Central memory CD4-positive, alpha-beta T cell (primary cell): Measurements from ENCODE around the gene SVIL.
"Not testable (repeated sequence)": the region's sequence is repeated elsewhere in the genome, so short reads cannot be mapped to it uniquely, and the experiment has no call there.

Source experiments
- DNase-seq: peaks from one replicate; pipeline ENCODE4 v3.0.0; 2022

Gene SVIL

DNA sequence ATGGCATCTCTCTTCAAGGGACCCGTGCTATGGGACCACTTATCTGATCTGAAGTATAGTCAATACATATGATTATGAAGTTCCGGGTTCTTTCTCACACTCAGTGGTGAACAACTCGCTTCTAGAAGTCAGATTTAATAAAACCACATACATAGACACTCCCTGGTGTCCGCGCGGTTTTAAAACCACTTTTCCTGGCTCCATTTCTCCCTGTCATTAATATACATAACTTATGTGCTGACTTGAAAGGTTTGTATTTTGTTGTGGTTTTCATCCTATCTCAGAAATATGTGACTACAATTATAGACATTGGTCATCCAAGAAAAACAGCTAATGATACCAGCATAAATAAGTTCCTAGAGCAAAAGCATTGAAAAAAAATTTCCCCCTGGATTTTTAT lies 34.0 kb downstream of the SVIL start:
- no peak for DNase-seq

DNA sequence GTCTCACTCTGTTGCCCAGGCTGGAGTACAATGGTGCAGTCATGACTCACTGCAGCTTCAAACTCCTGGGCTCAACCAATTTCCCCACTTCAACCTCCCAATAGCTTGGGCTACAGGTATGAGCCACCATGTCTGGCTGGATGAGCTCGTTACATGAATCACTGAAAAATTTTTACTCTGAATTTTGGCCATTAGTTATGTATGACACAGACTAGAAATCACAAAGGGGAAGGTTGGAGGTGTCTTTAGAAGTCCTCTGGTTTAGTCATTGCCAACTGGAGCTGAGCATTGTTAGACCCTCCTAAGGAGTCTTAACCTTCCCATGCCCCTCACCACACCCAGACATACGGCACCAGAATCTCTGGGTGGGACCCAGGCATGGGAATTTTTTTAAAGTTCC lies 34.7 kb downstream of the SVIL start:
- no peak for DNase-seq

- DNase-seq = no peak
These were observed 35.9 kb downstream of the SVIL start for GRCh38 chr10:29598851-29599311.

DNA sequence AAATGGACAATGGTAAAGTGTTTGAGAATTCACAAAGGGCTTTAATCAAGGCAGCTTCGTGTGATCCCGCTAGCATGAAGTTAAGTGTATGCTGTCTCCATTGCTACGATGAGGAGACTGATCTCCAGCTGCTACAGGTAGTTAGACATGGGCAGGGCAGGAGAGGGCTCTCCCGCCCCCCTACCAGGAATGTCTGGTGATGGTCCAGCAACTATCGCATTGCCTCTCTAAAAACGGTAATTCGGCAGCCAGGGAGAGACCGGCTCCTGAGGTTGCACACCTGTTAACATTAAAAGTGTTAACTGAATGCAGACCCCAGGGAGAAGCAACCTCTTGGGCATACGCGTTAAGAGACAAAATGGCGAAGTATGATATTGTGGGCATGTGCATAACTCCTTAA lies 37.9 kb downstream of the SVIL start:
- DNase-seq = no peak

DNA sequence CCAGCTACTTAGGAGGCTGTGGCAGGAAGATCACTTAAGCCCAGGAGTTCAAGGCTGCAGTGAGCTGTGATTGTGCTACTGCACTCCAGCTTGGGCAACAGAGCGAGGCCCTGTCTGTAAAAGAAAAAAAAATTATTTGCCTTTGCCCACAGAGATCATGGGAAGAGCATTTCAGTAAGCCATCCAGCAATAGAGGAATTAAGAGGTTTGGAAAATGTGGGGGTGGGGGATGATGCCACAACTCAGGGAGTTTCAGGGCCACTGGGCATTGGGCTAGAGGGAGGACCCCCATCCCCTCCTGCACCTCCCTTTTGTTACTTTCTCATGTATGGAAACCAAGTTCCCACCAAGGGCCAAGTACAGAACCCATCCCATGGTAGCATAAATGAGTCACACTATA lies 38.4 kb downstream of the SVIL start:
- DNase-seq = no peak

DNA sequence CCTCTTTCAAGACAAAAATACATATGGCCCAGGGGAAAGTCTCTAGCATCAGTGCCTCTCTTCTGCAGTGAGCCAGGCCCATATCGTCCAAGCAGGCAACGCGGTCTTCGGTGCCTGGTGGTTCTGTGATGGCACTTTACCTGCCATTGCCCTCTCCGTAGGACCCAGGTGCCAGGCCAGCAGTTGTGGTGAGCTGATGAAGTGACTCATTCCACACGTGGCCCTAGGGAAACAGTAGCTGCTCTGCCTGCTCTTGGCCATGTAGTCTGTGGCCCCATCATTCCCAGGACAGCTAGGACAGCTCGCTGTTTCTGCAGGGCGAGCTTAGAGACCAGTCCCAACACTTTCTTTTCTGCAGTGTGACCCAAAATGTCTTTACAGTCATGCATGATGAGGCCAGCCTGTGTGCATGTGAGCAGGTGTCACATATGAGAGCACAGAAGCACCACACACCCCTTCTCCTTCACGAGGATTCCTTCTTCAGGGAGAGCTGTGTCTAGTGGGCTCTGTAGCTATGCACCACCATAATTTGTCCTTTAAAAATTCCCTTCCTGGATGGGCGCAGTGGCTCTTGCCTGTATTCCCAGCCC lies 39.0 kb downstream of the SVIL start:
- DNase-seq = no peak

- no peak for DNase-seq
These were observed 39.6 kb downstream of the SVIL start for GRCh38 chr10:29595146-29595545.

- no peak for DNase-seq
These were observed 43.2 kb downstream of the SVIL start for GRCh38 chr10:29591651-29591968.

GRCh38 chr10:29590915-29591650 lies 43.7 kb downstream of the SVIL start:
- no peak for DNase-seq

DNA sequence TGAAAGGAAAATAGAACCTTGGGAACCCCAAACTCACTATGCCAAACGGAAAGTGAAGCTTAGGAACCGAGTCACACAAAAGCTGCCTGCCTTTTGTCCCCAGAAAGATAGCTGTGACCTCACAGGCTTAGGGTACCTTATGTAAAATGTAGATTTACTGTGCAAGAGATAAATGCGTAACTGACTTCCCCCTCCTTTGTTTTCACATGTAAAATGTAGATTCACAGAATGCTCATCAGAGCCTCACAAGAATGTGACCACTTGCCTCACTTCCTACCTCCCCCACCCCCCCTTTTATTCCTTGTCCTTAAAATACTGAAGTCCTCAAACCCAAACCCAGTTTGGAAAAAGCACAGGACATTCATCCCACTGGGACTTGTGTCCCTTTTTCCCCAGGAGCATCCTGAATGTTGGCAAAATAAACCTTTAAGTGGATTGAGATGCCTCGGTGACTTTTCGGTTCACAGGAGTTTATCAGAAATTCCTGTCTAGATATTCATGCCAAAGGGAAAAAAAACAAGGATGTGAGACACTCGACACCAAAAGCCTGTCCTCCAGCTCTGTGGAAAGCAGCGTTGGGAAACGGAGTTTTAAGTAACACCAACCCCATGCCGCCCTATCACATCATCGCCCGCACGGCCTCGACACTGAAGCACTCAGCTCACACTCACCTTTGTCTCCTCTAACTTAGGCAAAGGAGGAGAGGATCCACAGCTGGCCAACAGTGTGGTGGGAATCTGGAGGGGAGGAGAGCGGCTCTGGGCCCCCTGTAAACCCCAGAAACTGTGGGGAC lies 45.9 kb downstream of the SVIL start:
- no peak for DNase-seq

- DNase-seq = not testable (repeated sequence)
These were observed 46.8 kb downstream of the SVIL start for GRCh38 chr10:29587750-29588628.

GRCh38 chr10:29587102-29587749 lies 47.5 kb downstream of the SVIL start:
- DNase-seq = not testable (repeated sequence)

DNA sequence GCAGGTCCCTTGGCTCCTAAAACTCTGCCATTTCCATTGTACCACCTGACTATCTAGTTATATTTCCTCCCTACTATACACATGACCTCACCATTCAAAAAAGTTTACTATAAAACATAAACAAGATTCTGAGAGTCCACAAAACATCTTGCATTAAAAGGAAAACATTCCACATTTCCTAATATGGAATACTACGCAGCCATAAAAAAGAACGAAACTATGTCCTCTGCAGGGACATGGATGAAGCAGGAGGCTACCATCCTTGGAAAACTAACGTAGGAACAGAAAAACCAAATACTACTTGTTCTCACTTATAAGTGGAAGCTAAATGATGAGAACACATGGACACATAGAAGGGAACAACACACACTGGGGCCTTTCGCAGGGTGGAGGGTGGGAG lies 48.3 kb downstream of the SVIL start:
- DNase-seq = no peak

DNA sequence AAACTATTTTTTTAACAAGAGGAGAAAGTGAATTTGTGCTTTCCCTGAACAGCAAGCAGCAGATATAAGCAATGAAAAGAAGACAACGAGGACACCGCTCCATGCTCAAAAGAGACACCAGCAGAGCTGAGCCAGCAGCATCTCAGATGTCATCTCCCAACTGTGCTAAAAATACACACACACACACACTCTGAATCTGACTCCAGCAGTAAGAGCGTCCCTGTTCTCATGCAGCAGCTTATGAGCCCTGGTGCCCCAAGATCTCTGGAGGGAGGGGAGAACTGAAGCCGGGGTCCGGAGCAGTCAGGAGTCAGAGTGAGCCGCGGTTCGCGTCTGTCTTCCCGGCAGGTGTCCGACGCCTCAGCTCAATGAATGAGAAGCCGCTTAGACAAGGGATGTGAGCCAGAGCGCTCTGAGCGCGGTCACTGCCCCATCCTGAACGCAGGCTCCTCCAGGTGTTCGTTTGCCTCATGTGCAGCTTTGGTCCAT lies 49.2 kb downstream of the SVIL start:
- no peak for DNase-seq

DNA sequence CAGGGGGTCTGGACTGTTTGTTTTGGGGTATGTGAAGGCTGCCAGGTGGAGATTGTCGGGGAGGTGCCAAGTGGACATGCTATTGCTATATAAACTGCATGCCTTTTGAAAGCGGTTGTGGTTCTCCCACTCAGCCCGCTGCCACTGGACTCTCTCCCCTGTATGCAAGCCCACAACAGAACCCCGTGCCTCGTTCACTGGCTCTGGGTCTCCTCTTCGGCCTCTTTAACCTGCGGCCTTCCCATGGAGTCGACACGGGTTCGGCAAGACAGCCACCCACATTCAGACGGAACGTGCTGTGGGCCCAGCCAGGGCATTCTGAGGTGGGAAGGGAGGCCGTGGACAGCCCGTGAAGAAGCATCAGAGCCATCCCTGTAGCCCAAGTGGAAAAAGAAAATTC lies 50.3 kb downstream of the SVIL start:
- no peak for DNase-seq

DNA sequence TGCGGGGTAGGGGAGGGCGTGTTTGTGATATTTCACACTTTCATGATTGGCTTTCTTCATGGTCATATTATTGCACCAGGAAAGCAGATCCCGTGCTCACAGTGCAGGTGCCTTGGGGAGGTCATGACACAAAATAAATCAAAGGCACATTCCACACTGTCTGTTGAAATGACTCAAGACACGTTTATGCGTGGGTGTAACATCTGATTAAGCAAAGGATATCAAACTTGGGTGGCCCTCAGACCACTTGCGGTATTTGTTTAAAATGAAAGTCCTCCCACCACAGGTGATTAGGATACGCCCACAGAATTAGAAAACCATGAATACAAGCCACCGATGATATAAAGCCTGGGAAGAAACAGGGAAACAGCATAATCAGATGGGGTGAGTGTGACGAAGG lies 51.1 kb downstream of the SVIL start:
- DNase-seq = no peak

- DNase-seq = not testable (repeated sequence)
These were observed 52.0 kb downstream of the SVIL start for GRCh38 chr10:29582769-29583168.

DNA sequence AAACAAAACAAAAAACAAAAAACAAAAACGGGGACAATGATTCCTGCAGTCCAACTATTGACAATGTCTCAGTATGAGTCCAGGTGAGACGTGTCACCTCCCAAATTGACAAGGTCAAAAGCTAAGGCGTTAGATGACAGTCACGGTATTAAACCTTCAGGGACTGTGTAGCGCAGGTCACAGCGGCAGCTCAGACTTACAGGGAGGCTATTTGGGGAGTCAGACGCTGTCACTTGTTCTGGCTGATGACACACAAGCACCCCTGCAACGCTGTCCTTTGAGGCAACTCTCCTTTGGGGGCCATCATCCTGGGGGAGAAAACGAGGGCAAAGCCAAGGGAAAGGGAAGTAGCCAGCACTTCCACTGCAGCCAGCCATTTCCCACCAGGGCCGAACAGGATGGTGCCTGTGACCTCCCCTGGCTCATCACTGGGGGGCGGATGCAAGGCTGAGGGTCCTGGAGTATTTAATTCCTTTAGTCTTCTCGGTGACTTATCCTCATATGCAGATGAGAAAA lies 55.3 kb downstream of the SVIL start:
- DNase-seq = no peak

DNA sequence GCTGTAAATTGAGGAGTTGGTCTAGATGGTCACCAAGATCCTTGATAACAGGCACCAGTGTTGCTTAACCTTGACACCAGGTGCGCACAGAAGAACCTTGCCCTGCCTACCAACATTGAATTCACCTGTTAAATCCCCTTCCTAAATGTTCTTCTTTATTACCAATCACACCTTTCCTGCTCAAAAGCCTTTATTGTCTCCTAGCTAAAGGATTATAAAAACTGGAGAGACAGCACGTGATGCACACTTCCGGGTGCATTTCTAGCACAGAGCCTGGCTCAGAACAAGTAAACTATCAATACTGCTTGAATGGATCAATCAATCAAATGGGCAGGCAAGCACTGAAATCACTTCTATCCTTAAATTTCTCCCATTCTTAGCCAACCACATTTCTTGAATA lies 56.3 kb downstream of the SVIL start:
- no peak for DNase-seq

DNA sequence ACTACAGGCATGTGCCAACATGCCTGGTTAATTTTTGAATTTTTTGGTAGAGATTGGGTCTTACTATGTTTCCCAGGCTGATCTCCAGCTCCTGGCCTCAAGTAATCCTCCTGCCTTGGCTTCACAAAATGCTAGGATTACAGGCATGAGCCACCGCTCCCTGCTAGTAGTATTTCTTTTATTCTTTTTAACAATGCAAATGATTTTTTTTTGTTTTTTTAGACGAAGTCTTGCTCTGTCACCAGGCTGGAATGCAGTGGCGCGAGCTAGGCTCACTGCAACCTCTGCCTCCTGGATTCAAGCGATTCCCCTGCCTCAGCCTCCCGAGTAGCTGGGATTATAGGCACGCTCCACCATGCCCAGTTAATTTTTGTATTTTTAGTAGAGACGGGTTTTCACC lies 58.1 kb downstream of the SVIL start:
- no peak for DNase-seq

DNA sequence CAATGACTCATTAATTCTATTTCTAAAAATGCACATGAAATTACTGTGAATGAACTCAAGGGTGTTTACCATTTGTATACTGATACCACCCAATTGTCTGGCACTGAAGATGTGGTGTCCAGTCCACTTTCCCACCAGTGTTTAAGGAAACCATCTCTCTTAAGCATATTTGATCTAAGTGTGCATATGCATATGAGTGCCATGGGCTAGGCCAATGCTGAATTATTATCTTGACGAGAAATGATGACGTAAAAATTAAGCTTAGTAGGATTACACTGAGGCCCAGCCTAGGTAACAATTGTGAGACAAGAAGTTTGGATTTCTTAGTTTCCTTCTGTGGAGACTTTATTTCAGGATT lies 59.7 kb downstream of the SVIL start:
- DNase-seq = no peak
